Stimulated activated naive CD8-positive, alpha-beta T cell treated with anti-CD3 and anti-CD28 coated beads, Interleukin-15, amount 100 ng/mL, for 72 hours (primary cell): Measurements from ENCODE around the gene TIGIT.
"Not testable (repeated sequence)": the region's sequence is repeated elsewhere in the genome, so short reads cannot be mapped to it uniquely, and the experiment has no call there.

ENCODE experiments used
- ATAC-seq: fragments of 150-1000 bp; cut with Tn5 transposase; 2 replicates; pipeline ENCODE4 v1.10.0; 2021; ENCODE audit warnings: mild to moderate bottlenecking, moderate library complexity
- DNase-seq, 2 donors: peaks; one replicate each; pipeline ENCODE4 v3.0.0; 2021 to 2022
- H3K27ac Mint-ChIP-seq, 2 donors: one replicate each; pipeline ENCODE4 v1.8.0; 2022; ENCODE audit warnings: mild to moderate bottlenecking in 2 of 2, mixed read lengths in 2 of 2, moderate library complexity in 2 of 2
- H3K27me3 Mint-ChIP-seq: one replicate; pipeline ENCODE4 v1.8.0; 2022; ENCODE audit warnings: mixed read lengths
- H3K4me1 Mint-ChIP-seq: one replicate; pipeline ENCODE4 v1.8.0; 2022; ENCODE audit warnings: mild to moderate bottlenecking, mixed read lengths
- H3K4me3 Mint-ChIP-seq, 2 donors: one replicate each; pipeline ENCODE4 v1.8.0; 2022; ENCODE audit warnings: mild to moderate bottlenecking in 2 of 2, mixed read lengths in 2 of 2, moderate library complexity in 1 of 2
- H3K9me3 Mint-ChIP-seq, 2 donors: one replicate each; pipeline ENCODE4 v1.8.0; 2022; ENCODE audit warnings: mixed read lengths in 2 of 2

The TIGIT gene

GRCh38 chr3:114293838-114294535 lies at the start of gene TIGIT:
Gene TIGIT, plus strand, starts transcription at chr3:114294028. Its CDS starts 34 bp downstream, at chr3:114294062.
- DNase-seq (no peak), ATAC-seq (no peak)
- Mint-ChIP-seq H3K27me3 (no peaks in the 10 kb centered on the region), H3K4me1 (peaks cover 68% of the 10 kb centered on the region), H3K27ac (peak within 1 kb of the TSS; percentile 73 to 92), H3K4me3 (peak within 1 kb of the TSS; percentile 60 to 71), H3K9me3 (no peaks in the 10 kb centered on the region)

DNA sequence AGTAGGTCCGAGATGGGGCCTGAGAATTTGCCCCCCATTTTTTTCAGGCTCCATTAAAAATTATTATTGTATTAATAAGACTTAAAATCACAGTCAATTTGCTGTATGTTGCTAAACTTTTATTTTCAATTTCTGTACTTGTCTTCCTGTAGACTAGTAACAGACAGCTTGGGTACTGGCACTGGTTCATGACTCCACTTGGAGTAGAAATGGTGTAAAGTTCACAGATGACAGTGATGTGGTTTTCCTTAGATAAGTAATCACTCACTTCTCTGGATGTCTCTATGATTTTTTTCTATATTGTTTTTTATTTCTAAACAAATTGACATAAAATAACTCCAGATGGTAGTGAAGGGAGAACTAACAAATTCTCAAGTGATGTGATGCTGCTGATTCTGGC lies 40.9 kb upstream of the TIGIT start:
- no peaks in the 10 kb centered on the region for H3K27me3 Mint-ChIP-seq
- H3K4me3 Mint-ChIP-seq: no peak overlapping the region
- no peak for DNase-seq
- peaks cover 15 to 28% of the 10 kb centered on the region in 2 donors for H3K9me3 Mint-ChIP-seq
- peak; percentile 62 for ATAC-seq
- H3K27ac Mint-ChIP-seq: no peak overlapping the region
- H3K4me1 Mint-ChIP-seq: peaks cover 15% of the 10 kb centered on the region

DNA sequence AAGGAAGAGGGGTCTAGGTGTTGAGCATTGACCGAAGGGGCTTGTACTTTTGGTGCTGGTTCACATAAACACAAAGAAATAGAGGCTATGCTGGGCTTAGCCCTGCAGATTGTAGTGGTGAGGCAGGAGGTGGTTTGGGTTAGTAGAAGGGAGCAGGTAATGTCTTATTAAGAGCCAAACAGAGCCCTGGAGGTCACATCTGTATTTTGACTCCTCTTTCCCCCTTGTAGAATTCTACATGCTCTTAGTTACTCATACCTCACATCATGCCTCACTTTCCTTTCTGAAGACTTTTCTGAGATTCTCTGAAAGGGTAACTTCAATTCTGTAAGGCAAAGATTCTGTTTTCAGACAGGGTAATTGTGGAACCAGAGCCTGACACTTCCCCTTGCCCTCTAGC lies 40.3 kb upstream of the TIGIT start:
- Mint-ChIP-seq H3K27ac (peak overlapping the region in 1 of 2 donors; percentile 10), H3K27me3 (no peaks in the 10 kb centered on the region), H3K4me1 (peaks cover 15% of the 10 kb centered on the region), H3K9me3 (peaks cover 13 to 25% of the 10 kb centered on the region in 2 donors), H3K4me3 (no peak overlapping the region)
- DNase-seq (no peak), ATAC-seq (no peak)

GRCh38 chr3:114259566-114259965 lies 34.3 kb upstream of the TIGIT start:
- no peak overlapping the region for H3K4me3 Mint-ChIP-seq
- peaks cover 11 to 46% of the 10 kb centered on the region in 2 donors for H3K9me3 Mint-ChIP-seq
- no peak for DNase-seq
- ATAC-seq: no peak
- H3K27ac Mint-ChIP-seq: no peak overlapping the region
- H3K4me1 Mint-ChIP-seq: no peaks in the 10 kb centered on the region
- H3K27me3 Mint-ChIP-seq: no peaks in the 10 kb centered on the region

- DNase-seq: no peak
- Mint-ChIP-seq H3K27me3 (no peaks in the 10 kb centered on the region), H3K4me1 (no peaks in the 10 kb centered on the region)
These were observed 33.7 kb upstream of the TIGIT start for GRCh38 chr3:114260152-114260551.

GRCh38 chr3:114270019-114270418 lies 23.8 kb upstream of the TIGIT start:
- H3K27me3 Mint-ChIP-seq: no peaks in the 10 kb centered on the region
- peaks cover 60 to 73% of the 10 kb centered on the region in 2 donors for H3K9me3 Mint-ChIP-seq
- H3K4me3 Mint-ChIP-seq: no peak overlapping the region
- no peak for ATAC-seq
- H3K4me1 Mint-ChIP-seq: no peaks in the 10 kb centered on the region
- no peak overlapping the region for H3K27ac Mint-ChIP-seq
- DNase-seq: no peak

More at GRCh38 chr3:114260152-114260551, 33.7 kb upstream of the TIGIT start:
- peaks cover 12 to 48% of the 10 kb centered on the region in 2 donors for H3K9me3 Mint-ChIP-seq
- ATAC-seq: no peak
- no peak overlapping the region for H3K27ac Mint-ChIP-seq
- H3K4me3 Mint-ChIP-seq: no peak overlapping the region

DNA sequence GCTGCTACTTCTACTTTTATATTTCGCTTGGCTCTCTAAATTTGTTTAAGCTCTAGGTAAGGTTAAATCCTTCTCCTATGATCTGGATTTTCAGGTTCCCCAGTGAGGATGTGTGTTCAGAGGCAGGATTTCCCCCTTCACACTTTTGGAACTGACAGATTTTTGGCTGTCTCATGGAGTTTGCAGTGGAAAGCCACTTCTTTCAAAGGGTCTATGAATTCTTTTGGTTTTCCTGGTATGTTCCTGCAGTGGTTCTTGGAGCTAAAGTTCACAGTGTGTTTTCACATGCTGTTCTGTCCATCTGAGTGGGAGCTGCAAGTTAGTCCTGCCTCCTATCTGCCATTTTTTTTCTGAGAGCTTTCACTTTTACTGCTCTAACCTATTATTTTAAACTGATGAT lies 21.6 kb upstream of the TIGIT start:
- H3K4me1 Mint-ChIP-seq: no peaks in the 10 kb centered on the region
- no peak overlapping the region for H3K27ac Mint-ChIP-seq
- H3K27me3 Mint-ChIP-seq: no peaks in the 10 kb centered on the region
- DNase-seq (no peak), ATAC-seq (no peak)
- no peak overlapping the region for H3K4me3 Mint-ChIP-seq
- H3K9me3 Mint-ChIP-seq: peaks cover 50 to 52% of the 10 kb centered on the region in 2 donors

GRCh38 chr3:114274929-114275328 lies 18.9 kb upstream of the TIGIT start:
- Mint-ChIP-seq H3K9me3 (peaks cover 36 to 39% of the 10 kb centered on the region in 2 donors), H3K27me3 (no peaks in the 10 kb centered on the region), H3K27ac (no peak overlapping the region), H3K4me3 (no peak overlapping the region), H3K4me1 (no peaks in the 10 kb centered on the region)
- no peak for DNase-seq
- ATAC-seq: no peak

GRCh38 chr3:114276856-114277255 lies 17.0 kb upstream of the TIGIT start:
- not testable (repeated sequence) for H3K4me3 Mint-ChIP-seq, ATAC-seq, DNase-seq, H3K27me3 Mint-ChIP-seq, H3K4me1 Mint-ChIP-seq
- peaks cover 23 to 24% of the 10 kb centered on the region in 2 donors for H3K9me3 Mint-ChIP-seq
- H3K27ac Mint-ChIP-seq: peak overlapping the region in 1 of 2 donors; percentile 27

- H3K27me3 Mint-ChIP-seq: no peaks in the 10 kb centered on the region
- DNase-seq (no peak), ATAC-seq (no peak)
- H3K27ac Mint-ChIP-seq: no peak overlapping the region
- H3K4me1 Mint-ChIP-seq: peaks cover 29% of the 10 kb centered on the region
- H3K9me3 Mint-ChIP-seq: peaks cover 4 to 6% of the 10 kb centered on the region in 2 donors
- no peak overlapping the region for H3K4me3 Mint-ChIP-seq
These were observed 9.2 kb upstream of the TIGIT start for GRCh38 chr3:114284644-114285043.

GRCh38 chr3:114285648-114286230 lies 8.1 kb upstream of the TIGIT start:
- Mint-ChIP-seq H3K27ac (peak overlapping the region; percentile 95 to 96), H3K4me1 (peaks cover 40% of the 10 kb centered on the region), H3K27me3 (no peaks in the 10 kb centered on the region), H3K9me3 (peaks cover 4 to 6% of the 10 kb centered on the region in 2 donors), H3K4me3 (peak overlapping the region; percentile 60 to 72)
- no peak for DNase-seq
- ATAC-seq: peak; percentile 82

GRCh38 chr3:114286266-114286665 lies 7.6 kb upstream of the TIGIT start:
- no peak for DNase-seq
- H3K4me3 Mint-ChIP-seq: peak overlapping the region; percentile 60 to 72
- H3K27ac Mint-ChIP-seq: peak overlapping the region; percentile 95 to 96
- ATAC-seq: no peak
- H3K4me1 Mint-ChIP-seq: peaks cover 45% of the 10 kb centered on the region
- no peaks in the 10 kb centered on the region for H3K27me3 Mint-ChIP-seq
- peaks cover 4 to 6% of the 10 kb centered on the region in 2 donors for H3K9me3 Mint-ChIP-seq

GRCh38 chr3:114290911-114291901 lies 2.6 kb upstream of the TIGIT start:
- peaks cover 66% of the 10 kb centered on the region for H3K4me1 Mint-ChIP-seq
- H3K9me3 Mint-ChIP-seq: no peaks in the 10 kb centered on the region
- peak; percentile 93 to 95 for DNase-seq
- no peaks in the 10 kb centered on the region for H3K27me3 Mint-ChIP-seq
- peak overlapping the region; percentile 95 to 96 for H3K27ac Mint-ChIP-seq
- peak overlapping the region; percentile 72 to 79 for H3K4me3 Mint-ChIP-seq
- ATAC-seq: peak; percentile 92

DNA sequence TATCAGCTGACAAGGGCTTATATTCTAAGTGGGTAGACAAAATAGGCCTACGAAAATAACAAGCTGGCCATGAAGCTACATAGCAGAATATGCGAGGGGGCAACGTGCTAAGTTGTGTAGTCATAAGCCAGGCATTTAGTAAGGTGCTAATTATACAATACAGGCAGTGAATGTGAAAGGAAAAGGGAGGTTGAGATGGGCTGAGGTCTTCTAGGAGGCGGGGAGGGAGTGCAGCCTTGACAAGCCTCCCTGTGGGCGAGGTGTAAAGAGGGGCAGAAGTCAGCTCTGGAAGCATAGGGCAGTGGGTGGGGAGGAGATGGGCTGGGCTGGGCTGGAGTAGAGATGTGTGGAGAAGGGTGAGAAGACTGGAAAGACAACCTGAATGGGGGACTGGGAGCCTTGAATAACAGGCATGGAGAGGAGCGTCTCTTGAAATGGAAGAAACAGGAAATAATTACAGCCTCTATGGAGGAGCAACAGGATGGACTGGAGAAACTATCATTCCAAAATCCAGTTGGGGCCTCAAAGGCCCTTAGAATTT lies 1.2 kb downstream of the TIGIT start:
- Mint-ChIP-seq H3K9me3 (no peaks in the 10 kb centered on the region), H3K4me1 (peaks cover 71% of the 10 kb centered on the region), H3K4me3 (peak overlapping the region; percentile 27 to 59), H3K27me3 (no peaks in the 10 kb centered on the region), H3K27ac (peak overlapping the region; percentile 20 to 23)
- ATAC-seq (no peak), DNase-seq (no peak)

DNA sequence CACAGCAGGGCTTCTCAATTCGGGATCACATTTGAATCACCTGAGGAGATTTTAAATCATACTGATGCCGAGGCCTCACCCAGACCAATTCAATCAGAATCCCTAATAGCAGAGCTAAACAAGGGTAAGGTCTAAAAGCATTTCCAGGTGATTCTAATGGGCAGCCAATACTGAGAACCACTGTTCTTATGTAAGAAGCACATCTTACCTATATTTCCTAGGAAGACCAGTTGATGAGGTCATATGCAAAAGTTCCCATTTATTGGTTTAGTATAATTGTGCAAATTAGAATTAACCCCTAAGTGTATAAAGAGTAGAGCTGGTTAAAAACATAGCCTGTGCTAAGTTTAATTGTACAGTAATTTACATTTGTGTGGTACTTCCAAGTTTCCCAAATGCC lies 2.1 kb downstream of the TIGIT start:
- no peaks in the 10 kb centered on the region for H3K9me3 Mint-ChIP-seq
- DNase-seq (no peak), ATAC-seq (no peak)
- no peaks in the 10 kb centered on the region for H3K27me3 Mint-ChIP-seq
- H3K4me1 Mint-ChIP-seq: peaks cover 66% of the 10 kb centered on the region
- peak overlapping the region in 1 of 2 donors; percentile 77 for H3K27ac Mint-ChIP-seq
- H3K4me3 Mint-ChIP-seq: peak overlapping the region; percentile 54 to 59
